Measurements from ENCODE around the gene NT5M.

The NT5M gene

DNA sequence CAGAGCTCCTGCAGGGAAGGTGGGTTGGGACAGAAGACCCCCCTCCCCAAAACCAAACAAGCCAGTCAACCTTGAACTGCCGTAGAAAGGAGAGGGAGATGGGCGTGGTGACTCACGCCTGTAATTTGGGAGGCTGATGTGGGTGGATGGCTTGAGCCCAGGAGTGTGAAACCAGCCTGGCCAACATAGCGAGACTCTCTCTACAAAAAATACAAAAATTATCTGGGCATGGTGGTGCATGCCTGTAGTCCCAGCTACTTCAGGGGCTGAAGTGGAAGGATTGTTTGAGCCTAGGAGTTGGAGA, 42.1 kb downstream of the NT5M start:
- no peaks in the 10 kb centered on the region for H3K9me3 ChIP-seq (ENCODE audit: insufficient read depth, low read depth, low read length)
- H3K9me2 ChIP-seq (replicated peaks; ENCODE audit: low read depth, low read length): no peaks in the 10 kb centered on the region
- H3K36me3 ChIP-seq (ENCODE audit: insufficient read depth, low read length): no peaks in the 10 kb centered on the region
- no peak overlapping the region for H3K4me3 ChIP-seq (ENCODE audit: low read length, poor library complexity, severe bottlenecking)
- no peaks in the 10 kb centered on the region for H3K27me3 ChIP-seq (ENCODE audit: insufficient read depth, low read length, poor library complexity, severe bottlenecking)
- H3F3A ChIP-seq (ENCODE audit: low read depth): no peaks in the 10 kb centered on the region
- H4K20me1 ChIP-seq (ENCODE audit: insufficient read depth, low read length, poor library complexity, severe bottlenecking): no peaks in the 10 kb centered on the region
- TF ChIP-seq EZH2phosphoT487 (IDR thresholded peaks at IDR 0.05; ENCODE audit: borderline replicate concordance): no peak
- no peak overlapping the region for H3K4me2 ChIP-seq (ENCODE audit: low read depth, low read length, poor library complexity, severe bottlenecking)
- no peaks in the 10 kb centered on the region for H3K4me1 ChIP-seq (ENCODE audit: insufficient read depth, low read length, poor library complexity, severe bottlenecking)
- no peak overlapping the region for H3K9ac ChIP-seq (ENCODE audit: low read depth, low read length, poor library complexity, severe bottlenecking)
- no peaks in the 10 kb centered on the region for H3K79me2 ChIP-seq (ENCODE audit: insufficient read depth, low read length)
- no peak overlapping the region for H2AFZ ChIP-seq (ENCODE audit: low read length)

GRCh38 chr17:17345686-17346427, 42.7 kb downstream of the NT5M start:
- Histone ChIP-seq H2AFZ (ENCODE audit: low read length) (no peak overlapping the region), H3K9ac (ENCODE audit: low read depth, low read length, poor library complexity, severe bottlenecking) (no peak overlapping the region), H3K36me3 (ENCODE audit: insufficient read depth, low read length) (no peaks in the 10 kb centered on the region), H3F3A (ENCODE audit: low read depth) (no peaks in the 10 kb centered on the region), H3K4me3 (ENCODE audit: low read length, poor library complexity, severe bottlenecking) (no peak overlapping the region), H3K4me2 (ENCODE audit: low read depth, low read length, poor library complexity, severe bottlenecking) (no peak overlapping the region), H3K27me3 (ENCODE audit: insufficient read depth, low read length, poor library complexity, severe bottlenecking) (no peaks in the 10 kb centered on the region), H4K20me1 (ENCODE audit: insufficient read depth, low read length, poor library complexity, severe bottlenecking) (no peaks in the 10 kb centered on the region), H3K9me3 (ENCODE audit: insufficient read depth, low read depth, low read length) (no peaks in the 10 kb centered on the region), H3K4me1 (ENCODE audit: insufficient read depth, low read length, poor library complexity, severe bottlenecking) (no peaks in the 10 kb centered on the region), H3K9me2 (replicated peaks; ENCODE audit: low read depth, low read length) (no peaks in the 10 kb centered on the region), H3K79me2 (ENCODE audit: insufficient read depth, low read length) (no peaks in the 10 kb centered on the region)
- TF ChIP-seq EZH2phosphoT487 (IDR thresholded peaks at IDR 0.05; ENCODE audit: borderline replicate concordance) (no peak), CTCF (conservative IDR thresholded peaks at IDR 0.05; ENCODE audit: low read length) (no peak)

- no peak overlapping the region for H3K9ac ChIP-seq (ENCODE audit: low read depth, low read length, poor library complexity, severe bottlenecking)
Observed at GRCh38 chr17:17346428-17347233, 43.5 kb downstream of the NT5M start.

More at GRCh38 chr17:17346428-17347233, 43.5 kb downstream of the NT5M start:
- Histone ChIP-seq H3K4me1 (ENCODE audit: insufficient read depth, low read length, poor library complexity, severe bottlenecking) (no peaks in the 10 kb centered on the region), H3K79me2 (ENCODE audit: insufficient read depth, low read length) (no peaks in the 10 kb centered on the region), H3K4me3 (ENCODE audit: low read length, poor library complexity, severe bottlenecking) (no peak overlapping the region), H3F3A (ENCODE audit: low read depth) (no peaks in the 10 kb centered on the region), H3K27me3 (ENCODE audit: insufficient read depth, low read length, poor library complexity, severe bottlenecking) (no peaks in the 10 kb centered on the region), H3K4me2 (ENCODE audit: low read depth, low read length, poor library complexity, severe bottlenecking) (no peak overlapping the region), H3K36me3 (ENCODE audit: insufficient read depth, low read length) (no peaks in the 10 kb centered on the region), H4K20me1 (ENCODE audit: insufficient read depth, low read length, poor library complexity, severe bottlenecking) (no peaks in the 10 kb centered on the region), H3K9me2 (replicated peaks; ENCODE audit: low read depth, low read length) (no peaks in the 10 kb centered on the region), H3K9me3 (ENCODE audit: insufficient read depth, low read depth, low read length) (no peaks in the 10 kb centered on the region), H2AFZ (ENCODE audit: low read length) (no peak overlapping the region)
- TF ChIP-seq EZH2phosphoT487 (IDR thresholded peaks at IDR 0.05; ENCODE audit: borderline replicate concordance) (no peak), CTCF (conservative IDR thresholded peaks at IDR 0.05; ENCODE audit: low read length) (no peak)
